Retinal pigment epithelial cell (primary cell): ENCODE measurements around the gene BEND6.

Experiments used
- DNase-seq: peaks from one replicate; pipeline ENCODE4 v3.0.0-alpha.2; 2010; ENCODE audit warnings: low read depth
- H3K4me3 ChIP-seq: 2 replicates; pipeline ENCODE4 v1.5.1; 2011; ENCODE audit warnings: mild to moderate bottlenecking, low read length, control low read depth, moderate library complexity
- CTCF ChIP-seq: conservative IDR thresholded peaks from 2 replicates; pipeline ENCODE4 v1.5.1; 2011; ENCODE audit warnings: low read depth, low read length, control low read depth, inconsistent platforms

The BEND6 gene

GRCh38 chr6:56914798-56915658 lies 39.9 kb upstream of the BEND6 start:
- no peak overlapping the region for H3K4me3 ChIP-seq
- no peak for TF ChIP-seq CTCF
- DNase-seq, result no peak

GRCh38 chr6:56915832-56916231 lies 39.1 kb upstream of the BEND6 start:
- no peak overlapping the region for H3K4me3 ChIP-seq
- DNase-seq, result no peak
- no peak for TF ChIP-seq CTCF

DNA sequence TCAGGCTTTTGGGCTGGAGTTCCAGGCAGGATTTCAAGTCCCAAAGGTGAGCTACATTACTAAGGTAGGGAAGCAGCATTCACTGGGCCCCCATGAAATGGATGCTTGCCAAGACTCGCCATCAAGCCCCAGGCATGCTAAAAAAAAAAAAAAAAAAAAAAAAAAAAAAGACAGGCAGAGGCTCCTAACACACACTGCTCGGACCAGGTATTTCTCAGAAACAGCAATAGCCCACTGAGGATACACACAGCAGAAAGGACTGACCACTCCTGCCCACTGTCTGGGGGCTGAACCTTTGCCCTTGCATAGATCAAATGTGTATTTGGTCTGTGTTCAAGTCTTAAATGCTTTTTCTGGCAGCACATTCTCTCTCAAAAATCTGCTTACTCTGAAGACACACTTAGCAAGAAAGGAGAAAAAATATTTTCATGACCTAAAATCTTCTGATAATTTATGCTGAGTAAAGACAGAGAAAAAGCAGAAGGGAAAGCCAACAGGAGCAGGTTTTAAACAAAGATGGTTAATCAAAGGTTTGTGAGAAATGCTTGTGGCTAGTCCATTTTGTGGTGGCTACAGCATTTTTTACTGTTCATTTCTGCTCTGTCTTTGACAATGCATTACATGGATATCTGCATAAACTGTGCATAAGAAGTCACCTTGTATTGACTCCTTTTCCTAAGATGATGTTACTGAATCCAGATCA lies 37.9 kb upstream of the BEND6 start:
- DNase-seq, result no peak
- no peak overlapping the region for H3K4me3 ChIP-seq
- TF ChIP-seq CTCF, result no peak

GRCh38 chr6:56922645-56923044 lies 32.3 kb upstream of the BEND6 start:
- TF ChIP-seq CTCF, result no peak
- DNase-seq, result no peak
- H3K4me3 ChIP-seq, result no peak overlapping the region

- no peak for DNase-seq
- no peak overlapping the region for H3K4me3 ChIP-seq
- TF ChIP-seq CTCF, result no peak
Measured at GRCh38 chr6:56923565-56923964, 31.3 kb upstream of the BEND6 start.

GRCh38 chr6:56927538-56928453 lies 27.1 kb upstream of the BEND6 start:
- no peak for DNase-seq
- TF ChIP-seq CTCF, result peak; percentile 10
- no peak overlapping the region for H3K4me3 ChIP-seq
